Mesenchymal stem cell (in vitro differentiated cells and primary cell): Measurements from ENCODE around the gene SCNN1B.

Source experiments
- DNase-seq: peaks from one replicate; pipeline ENCODE4 v3.0.0-alpha.2; 2013
- H2AFZ ChIP-seq: one replicate; pipeline ENCODE4 v1.6.1; 2013; ENCODE audit warnings: low read depth, mild to moderate bottlenecking, control low read depth, inconsistent platforms, low read length, moderate library complexity
- H2AK5ac ChIP-seq: 2 replicates; pipeline ENCODE4 v1.6.1; 2013; ENCODE audit warnings: low read length, moderate library complexity, mild to moderate bottlenecking, inconsistent platforms; ENCODE audit not compliant: severe bottlenecking
- H2BK120ac ChIP-seq: one replicate; pipeline ENCODE4 v1.6.1; 2013; ENCODE audit warnings: low read depth, mild to moderate bottlenecking, inconsistent platforms, low read length, moderate library complexity
- H2BK12ac ChIP-seq, 2 experiments: one replicate each; pipeline ENCODE4 v1.6.1; 2013; ENCODE audit warnings: inconsistent platforms in 2 of 2, low read length in 2 of 2, mild to moderate bottlenecking in 2 of 2, moderate library complexity in 2 of 2, control low read depth in 1 of 2
- H2BK15ac ChIP-seq: one replicate; pipeline ENCODE4 v1.6.1; 2013; ENCODE audit warnings: mild to moderate bottlenecking, low read depth, inconsistent platforms; ENCODE audit not compliant: poor library complexity, severe bottlenecking
- H2BK5ac ChIP-seq: 2 replicates; pipeline ENCODE4 v1.6.1; 2013; ENCODE audit warnings: low read depth, mild to moderate bottlenecking, low read length, control low read depth, inconsistent platforms; ENCODE audit not compliant: poor library complexity, severe bottlenecking
- H3K14ac ChIP-seq, 2 experiments: one replicate each; pipeline ENCODE4 v1.6.1; 2013; ENCODE audit warnings: inconsistent platforms in 2 of 2, low read length in 2 of 2, control low read depth in 1 of 2, mild to moderate bottlenecking in 1 of 2, moderate library complexity in 1 of 2
- H3K18ac ChIP-seq, 2 experiments: one replicate each; pipeline ENCODE4 v1.6.1; 2013; ENCODE audit warnings: inconsistent platforms in 2 of 2, low read length in 2 of 2, control low read depth in 1 of 2, low read depth in 1 of 2, mild to moderate bottlenecking in 1 of 2
- H3K23ac ChIP-seq, 2 experiments: one replicate each; pipeline ENCODE4 v1.6.1; 2013; ENCODE audit warnings: inconsistent platforms in 2 of 2, low read length in 2 of 2, mild to moderate bottlenecking in 2 of 2, moderate library complexity in 2 of 2, control low read depth in 1 of 2
- H3K27ac ChIP-seq: 2 replicates; pipeline ENCODE4 v1.5.1; 2013; ENCODE audit warnings: mild to moderate bottlenecking, moderate library complexity, low read length, control low read depth, inconsistent platforms; ENCODE audit not compliant: poor library complexity, severe bottlenecking
- H3K27me3 ChIP-seq, 2 experiments: 2 replicates each; pipeline versions ENCODE4 v1.6.1 to v1.7.0; 2013; ENCODE audit warnings: low read length in 2 of 2, mild to moderate bottlenecking in 2 of 2, moderate library complexity in 2 of 2, control low read depth in 1 of 2, inconsistent platforms in 1 of 2; ENCODE audit not compliant: control insufficient read depth in 1 of 2, insufficient read depth in 1 of 2
- H3K36me3 ChIP-seq, 2 experiments: 2 replicates each; pipeline versions ENCODE4 v1.6.1 to v1.7.0; 2013; ENCODE audit warnings: low read length in 2 of 2, control low read depth in 1 of 2, inconsistent platforms in 1 of 2, low read depth in 1 of 2, mild to moderate bottlenecking in 1 of 2; ENCODE audit not compliant: insufficient read depth in 2 of 2, control insufficient read depth in 1 of 2
- H3K4ac ChIP-seq, 2 experiments: one replicate each; pipeline ENCODE4 v1.6.1; 2013; ENCODE audit warnings: inconsistent platforms in 2 of 2, low read length in 2 of 2, mild to moderate bottlenecking in 2 of 2, moderate library complexity in 2 of 2, control low read depth in 1 of 2, low read depth in 1 of 2
- H3K4me1 ChIP-seq: 2 replicates; pipeline ENCODE4 v1.6.1; 2013; ENCODE audit warnings: low read depth, low read length, control low read depth; ENCODE audit not compliant: control insufficient read depth, insufficient read depth
- H3K4me2 ChIP-seq: 2 replicates; pipeline ENCODE4 v1.6.1; 2013; ENCODE audit warnings: low read length, mild to moderate bottlenecking, inconsistent platforms; ENCODE audit not compliant: poor library complexity, severe bottlenecking
- H3K4me3 ChIP-seq, 2 experiments: 2 replicates each; pipeline versions ENCODE4 v1.5.1 to v1.7.0; 2013; ENCODE audit warnings: low read length in 2 of 2, mild to moderate bottlenecking in 2 of 2, control low read depth in 1 of 2, low read depth in 1 of 2; ENCODE audit not compliant: insufficient read depth in 1 of 2
- H3K79me1 ChIP-seq: replicated peaks from 2 replicates; pipeline ENCODE4 v1.6.1; 2013; ENCODE audit warnings: mild to moderate bottlenecking, control low read depth, low read length, inconsistent platforms; ENCODE audit not compliant: poor library complexity, severe bottlenecking
- H3K9ac ChIP-seq: 2 replicates; pipeline ENCODE4 v1.7.0; 2013; ENCODE audit warnings: mild to moderate bottlenecking, low read length, moderate library complexity
- H3K9me3 ChIP-seq: 2 replicates; pipeline ENCODE4 v1.7.0; 2013; ENCODE audit warnings: mild to moderate bottlenecking, low read length; ENCODE audit not compliant: control insufficient read depth
- H4K8ac ChIP-seq: one replicate; pipeline ENCODE4 v1.6.1; 2013; ENCODE audit warnings: inconsistent platforms, mild to moderate bottlenecking, low read length, moderate library complexity
- H4K91ac ChIP-seq: one replicate; pipeline ENCODE4 v1.6.1; 2013; ENCODE audit warnings: mild to moderate bottlenecking, low read length, inconsistent platforms
- WGBS: methylation state at CpG from one replicate; pipeline ENCODE4 v1.1.7; 2013; ENCODE audit warnings: mixed read lengths; 5-methylcytosine and 5-hydroxymethylcytosine counted together

SCNN1B gene

DNA sequence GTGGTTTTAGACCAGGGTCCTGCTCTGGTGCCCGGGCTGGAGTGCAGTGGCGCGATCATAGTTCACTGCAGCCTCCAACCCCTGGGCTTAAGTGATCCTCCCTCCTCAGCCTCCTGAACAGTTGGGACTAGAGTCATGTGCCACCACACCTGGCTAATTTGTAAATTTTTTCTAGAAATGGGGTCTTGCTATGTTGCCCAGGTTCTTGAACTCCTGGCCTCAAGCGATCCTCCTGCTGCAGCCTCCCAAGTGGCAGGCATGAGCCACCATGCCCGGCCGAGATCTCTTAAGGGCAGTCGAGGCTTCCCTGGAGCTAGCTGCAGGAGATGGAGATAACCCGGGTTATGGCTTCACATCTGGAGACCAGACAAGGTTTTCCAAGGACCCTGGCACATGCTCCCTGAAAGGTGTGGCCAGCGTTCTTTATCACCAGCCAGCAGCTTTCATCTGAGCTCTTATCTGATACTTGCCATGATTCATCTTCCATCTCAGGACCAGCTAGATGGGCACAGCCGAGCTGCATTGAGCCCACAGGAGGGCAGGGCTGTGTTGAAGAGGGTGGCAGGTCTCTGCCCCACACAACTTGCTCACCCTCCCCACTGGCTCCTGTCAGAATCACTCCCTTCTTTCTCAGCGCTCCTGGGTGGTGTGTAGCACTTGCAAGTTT, 28.6 kb downstream of the SCNN1B start:
- no peak overlapping the region for H2BK5ac ChIP-seq
- H3K9me3 ChIP-seq, result no peaks in the 10 kb centered on the region
- H3K23ac ChIP-seq, result no peak overlapping the region
- no peak overlapping the region for H2BK12ac ChIP-seq
- H2BK15ac ChIP-seq, result no peak overlapping the region
- 80% methylated on average over 10 of the region's 11 CpGs for WGBS
- no peak overlapping the region for H3K9ac ChIP-seq
- H3K4me1 ChIP-seq, result no peaks in the 10 kb centered on the region
- no peak overlapping the region for H3K27ac ChIP-seq
- peaks cover 0 to 7% of the 10 kb centered on the region in 2 experiments for H3K27me3 ChIP-seq
- H3K18ac ChIP-seq, result no peak overlapping the region
- H2AFZ ChIP-seq, result no peak overlapping the region
- H3K14ac ChIP-seq, result no peak overlapping the region
- H3K79me1 ChIP-seq, result no peaks in the 10 kb centered on the region
- H3K4ac ChIP-seq, result no peak overlapping the region
- H3K4me3 ChIP-seq, result no peak overlapping the region
- no peak overlapping the region for H2BK120ac ChIP-seq
- H4K8ac ChIP-seq, result no peak overlapping the region
- peak overlapping the region; percentile 45 for H4K91ac ChIP-seq
- H3K4me2 ChIP-seq, result no peak overlapping the region
- no peak for DNase-seq
- no peak overlapping the region for H2AK5ac ChIP-seq
- no peaks in the 10 kb centered on the region for H3K36me3 ChIP-seq

DNA sequence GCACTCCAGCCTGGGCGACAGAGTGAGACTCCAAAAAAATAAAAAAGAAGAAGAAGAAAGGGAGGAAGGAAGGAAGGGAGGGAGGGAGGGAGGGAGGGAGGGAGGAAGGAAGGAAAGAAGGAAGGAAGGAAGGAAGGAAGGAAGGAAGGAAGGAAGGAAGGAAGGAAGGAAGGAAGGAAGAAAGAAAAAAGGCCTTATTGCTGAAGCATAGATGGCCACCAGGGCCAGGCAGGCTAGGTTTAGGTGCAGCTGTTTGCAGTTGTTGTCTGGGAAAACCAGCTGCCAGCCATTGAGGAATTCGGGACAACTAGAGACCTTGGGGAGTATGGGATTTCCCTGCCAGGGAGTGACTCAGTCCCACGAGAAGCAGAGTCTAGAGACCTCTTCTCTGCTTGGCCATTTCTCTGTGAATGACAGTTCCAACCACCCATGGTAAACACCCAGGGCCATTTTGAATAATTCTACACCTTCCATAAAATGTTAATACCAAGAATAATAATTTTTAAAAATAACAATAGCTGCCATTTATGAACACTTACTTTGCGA, 31.0 kb downstream of the SCNN1B start:
- Histone ChIP-seq H3K27me3 (peaks cover 0 to 7% of the 10 kb centered on the region in 2 experiments), H2BK12ac (no peak overlapping the region), H4K91ac (no peak overlapping the region), H3K9ac (no peak overlapping the region), H3K23ac (no peak overlapping the region), H3K14ac (no peak overlapping the region), H3K79me1 (no peaks in the 10 kb centered on the region), H3K4me1 (no peaks in the 10 kb centered on the region), H3K18ac (no peak overlapping the region), H2BK15ac (no peak overlapping the region), H3K9me3 (no peaks in the 10 kb centered on the region), H3K4me3 (no peak overlapping the region), H4K8ac (no peak overlapping the region), H3K4me2 (no peak overlapping the region), H3K4ac (no peak overlapping the region), H3K27ac (no peak overlapping the region), H3K36me3 (no peaks in the 10 kb centered on the region), H2AFZ (no peak overlapping the region), H2BK5ac (no peak overlapping the region), H2BK120ac (no peak overlapping the region), H2AK5ac (no peak overlapping the region)
- 77% methylated on average over 4 of the region's 4 CpGs for WGBS
- DNase-seq, result no peak

DNA sequence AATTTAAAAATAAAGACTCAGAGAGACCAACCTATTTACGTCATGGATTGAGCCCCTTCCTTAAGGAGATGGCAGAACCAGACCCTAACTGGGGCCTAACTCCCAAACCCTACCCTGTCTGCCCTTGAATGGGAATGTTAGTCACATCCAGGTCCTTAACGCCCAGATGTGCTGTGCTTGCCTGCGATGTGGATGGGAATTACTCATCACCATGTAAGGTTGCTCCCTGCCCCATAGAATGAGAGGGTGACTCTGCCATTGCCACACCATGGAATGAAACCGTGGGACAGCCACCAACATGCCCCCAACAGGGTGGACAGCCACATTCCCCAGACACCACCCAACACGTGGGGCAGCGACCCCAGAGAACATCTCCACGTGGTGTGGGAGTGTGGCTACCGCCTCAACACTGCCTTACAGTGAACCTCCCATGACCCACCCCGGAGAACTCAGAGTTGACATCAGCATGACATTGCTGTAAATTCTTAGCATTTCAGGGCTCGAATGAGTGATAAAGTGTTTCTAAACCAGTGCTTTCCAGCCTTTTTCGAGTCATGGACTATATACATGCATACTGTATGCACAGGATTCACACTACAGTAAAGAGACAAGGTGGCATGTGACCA, 31.8 kb downstream of the SCNN1B start:
- Histone ChIP-seq H2BK5ac (no peak overlapping the region), H3K14ac (no peak overlapping the region), H2BK120ac (no peak overlapping the region), H3K4me2 (no peak overlapping the region), H2BK15ac (no peak overlapping the region), H3K23ac (no peak overlapping the region), H3K4me1 (no peaks in the 10 kb centered on the region), H3K4me3 (no peak overlapping the region), H3K9me3 (peaks cover 5% of the 10 kb centered on the region), H4K8ac (no peak overlapping the region), H2AK5ac (no peak overlapping the region), H3K27ac (no peak overlapping the region), H3K36me3 (no peaks in the 10 kb centered on the region), H3K27me3 (peaks cover 0 to 7% of the 10 kb centered on the region in 2 experiments), H3K18ac (no peak overlapping the region), H4K91ac (no peak overlapping the region), H3K9ac (no peak overlapping the region), H3K4ac (no peak overlapping the region), H3K79me1 (no peaks in the 10 kb centered on the region), H2BK12ac (no peak overlapping the region), H2AFZ (no peak overlapping the region)
- no peak for DNase-seq
- 78% methylated on average over 10 of the region's 11 CpGs for WGBS

DNA sequence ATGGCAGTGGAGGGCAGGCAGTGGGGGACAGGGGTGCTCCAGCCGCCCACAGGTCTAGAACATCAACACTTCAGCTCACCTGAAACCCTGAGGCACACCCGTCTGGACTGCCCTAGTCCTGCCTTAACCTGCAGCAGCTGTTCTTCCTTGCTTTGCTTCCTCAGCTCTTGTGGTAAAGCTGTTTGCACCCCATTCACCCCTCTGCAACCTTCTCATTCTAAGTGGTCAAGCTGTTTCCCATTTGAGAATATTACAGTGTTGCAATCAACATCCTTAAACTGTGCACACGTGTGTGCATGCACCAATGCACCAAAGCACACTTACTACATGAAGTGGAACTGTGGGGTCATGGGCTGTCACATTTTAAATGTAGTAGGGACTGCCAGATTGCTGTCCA, 32.4 kb downstream of the SCNN1B start:
- DNase-seq, result no peak
- peak overlapping the region in 1 of 2 experiments; percentile 35 for H3K14ac ChIP-seq
- no peaks in the 10 kb centered on the region for H3K79me1 ChIP-seq
- no peak overlapping the region for H3K9ac ChIP-seq
- no peak overlapping the region for H2BK15ac ChIP-seq
- H3K4me2 ChIP-seq, result no peak overlapping the region
- H3K4me3 ChIP-seq, result no peak overlapping the region
- H3K18ac ChIP-seq, result no peak overlapping the region
- H3K27me3 ChIP-seq, result peaks cover 0 to 7% of the 10 kb centered on the region in 2 experiments
- H3K9me3 ChIP-seq, result peaks cover 5% of the 10 kb centered on the region
- no peaks in the 10 kb centered on the region for H3K36me3 ChIP-seq
- H3K4ac ChIP-seq, result no peak overlapping the region
- no peak overlapping the region for H4K8ac ChIP-seq
- no peak overlapping the region for H3K27ac ChIP-seq
- no peak overlapping the region for H2BK120ac ChIP-seq
- no peak overlapping the region for H2AFZ ChIP-seq
- no peaks in the 10 kb centered on the region for H3K4me1 ChIP-seq
- H2BK12ac ChIP-seq, result no peak overlapping the region
- no peak overlapping the region for H2BK5ac ChIP-seq
- H2AK5ac ChIP-seq, result no peak overlapping the region
- H3K23ac ChIP-seq, result no peak overlapping the region
- H4K91ac ChIP-seq, result no peak overlapping the region
- WGBS, result 84% methylated on average over 3 of the region's 3 CpGs
